Measurements from ENCODE around the gene EBF3.

Gene EBF3

GRCh38 chr10:129869596-129870473 is 94.2 kb downstream of the EBF3 start:
- no peak for TF ChIP-seq CTCF (IDR thresholded peaks at IDR 0.05; ENCODE audit: insufficient read depth, low read length, missing control alignments)
- ChIA-PET CTCF (no interaction called here), POLR2A (no interaction called here)
- H3K4me3 ChIP-seq (ENCODE audit: low read depth, low read length), result no peak overlapping the region
- DNase-seq (ENCODE audit: low read depth, low spot score), result no peak

- ChIA-PET CTCF (no interaction called here), POLR2A (no interaction called here)
- H3K4me3 ChIP-seq (ENCODE audit: low read depth, low read length), result no peak overlapping the region
- TF ChIP-seq CTCF (IDR thresholded peaks at IDR 0.05; ENCODE audit: insufficient read depth, low read length, missing control alignments), result no peak
- no peak for DNase-seq (ENCODE audit: low read depth, low spot score)
Observed at GRCh38 chr10:129868449-129869035, 95.5 kb downstream of the EBF3 start.

- no peak for DNase-seq (ENCODE audit: low read depth, low spot score)
- no peak for TF ChIP-seq CTCF (IDR thresholded peaks at IDR 0.05; ENCODE audit: insufficient read depth, low read length, missing control alignments)
- ChIA-PET CTCF (no interaction called here), POLR2A (no interaction called here)
- H3K4me3 ChIP-seq (ENCODE audit: low read depth, low read length), result no peak overlapping the region
Observed at GRCh38 chr10:129867631-129868179, 96.4 kb downstream of the EBF3 start.

- POLR2A ChIA-PET, result no interaction called here
- DNase-seq (ENCODE audit: low read depth, low spot score), result no peak
- TF ChIP-seq CTCF (IDR thresholded peaks at IDR 0.05; ENCODE audit: insufficient read depth, low read length, missing control alignments), result no peak
- CTCF ChIA-PET, result no interaction called here
- H3K4me3 ChIP-seq (ENCODE audit: low read depth, low read length), result no peak overlapping the region
Observed at GRCh38 chr10:129866894-129867293, 97.2 kb downstream of the EBF3 start.

- H3K4me3 ChIP-seq (ENCODE audit: low read depth, low read length), result no peak overlapping the region
- TF ChIP-seq CTCF (IDR thresholded peaks at IDR 0.05; ENCODE audit: insufficient read depth, low read length, missing control alignments), result no peak
- no peak for DNase-seq (ENCODE audit: low read depth, low spot score)
- CTCF ChIA-PET, result no interaction called here
- POLR2A ChIA-PET, result no interaction called here
Observed at GRCh38 chr10:129865960-129866359, 98.1 kb downstream of the EBF3 start.

GRCh38 chr10:129865413-129865812 is 98.7 kb downstream of the EBF3 start:
- no peak for TF ChIP-seq CTCF (IDR thresholded peaks at IDR 0.05; ENCODE audit: insufficient read depth, low read length, missing control alignments)
- H3K4me3 ChIP-seq (ENCODE audit: low read depth, low read length), result no peak overlapping the region
- CTCF ChIA-PET, result interaction anchor here (1.4 kb wide), 1 partner anchor 11 kb away, joined by 5 read pairs; no protein-coding TSS in a partner anchor
- no peak for DNase-seq (ENCODE audit: low read depth, low spot score)
- POLR2A ChIA-PET, result no interaction called here

Data from AG04449 (cell line).